ENCODE measurements around the gene RGPD5.
"Not testable (repeated sequence)": the region's sequence is repeated elsewhere in the genome, so short reads cannot be mapped to it uniquely, and the experiment has no call there.

The RGPD5 gene

GRCh38 chr2:109794074-109794737 lies at the start of gene RGPD5:
Gene RGPD5, plus strand, starts transcription at chr2:109794305. Its CDS starts 161 bp downstream, at chr2:109794466.
- DNase-seq (ENCODE audit: low read depth in 2 of 2): not testable (repeated sequence)

GRCh38 chr2:109751572-109751971 lies 42.5 kb upstream of the RGPD5 start:
- not testable (repeated sequence) for DNase-seq (ENCODE audit: low read depth in 2 of 2)

DNA sequence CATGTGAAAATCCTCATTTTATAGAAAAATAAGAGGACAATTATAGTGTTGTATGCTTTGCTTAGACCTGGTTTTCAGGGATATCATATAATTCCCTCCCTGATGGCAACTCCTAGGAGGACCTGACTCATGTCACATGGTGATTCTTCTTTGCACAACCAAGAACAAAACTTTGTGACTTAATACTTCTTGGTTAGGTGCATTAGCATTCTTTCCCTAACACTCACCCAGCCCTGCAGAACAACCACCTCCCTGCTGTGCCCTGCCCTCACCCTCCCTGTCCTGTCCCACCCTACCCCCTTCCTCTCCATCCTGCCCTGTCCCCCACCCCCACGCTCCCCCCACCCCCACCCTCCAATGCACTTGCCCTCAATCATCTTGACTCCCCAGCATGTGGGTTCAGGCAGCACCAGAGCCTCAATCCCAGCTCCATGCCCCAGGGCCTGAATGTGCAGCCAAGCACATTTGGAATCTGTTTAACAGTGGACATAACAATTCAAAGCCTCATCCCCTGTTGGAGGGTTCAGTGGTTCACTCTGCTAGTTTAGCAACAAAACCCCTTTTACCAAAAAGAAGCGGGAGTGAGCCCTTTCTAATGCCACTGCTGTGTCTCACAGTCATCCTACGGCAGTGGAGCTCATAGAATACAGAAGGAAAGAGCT lies 36.8 kb upstream of the RGPD5 start:
- not testable (repeated sequence) for DNase-seq (ENCODE audit: low read depth in 2 of 2)

DNA sequence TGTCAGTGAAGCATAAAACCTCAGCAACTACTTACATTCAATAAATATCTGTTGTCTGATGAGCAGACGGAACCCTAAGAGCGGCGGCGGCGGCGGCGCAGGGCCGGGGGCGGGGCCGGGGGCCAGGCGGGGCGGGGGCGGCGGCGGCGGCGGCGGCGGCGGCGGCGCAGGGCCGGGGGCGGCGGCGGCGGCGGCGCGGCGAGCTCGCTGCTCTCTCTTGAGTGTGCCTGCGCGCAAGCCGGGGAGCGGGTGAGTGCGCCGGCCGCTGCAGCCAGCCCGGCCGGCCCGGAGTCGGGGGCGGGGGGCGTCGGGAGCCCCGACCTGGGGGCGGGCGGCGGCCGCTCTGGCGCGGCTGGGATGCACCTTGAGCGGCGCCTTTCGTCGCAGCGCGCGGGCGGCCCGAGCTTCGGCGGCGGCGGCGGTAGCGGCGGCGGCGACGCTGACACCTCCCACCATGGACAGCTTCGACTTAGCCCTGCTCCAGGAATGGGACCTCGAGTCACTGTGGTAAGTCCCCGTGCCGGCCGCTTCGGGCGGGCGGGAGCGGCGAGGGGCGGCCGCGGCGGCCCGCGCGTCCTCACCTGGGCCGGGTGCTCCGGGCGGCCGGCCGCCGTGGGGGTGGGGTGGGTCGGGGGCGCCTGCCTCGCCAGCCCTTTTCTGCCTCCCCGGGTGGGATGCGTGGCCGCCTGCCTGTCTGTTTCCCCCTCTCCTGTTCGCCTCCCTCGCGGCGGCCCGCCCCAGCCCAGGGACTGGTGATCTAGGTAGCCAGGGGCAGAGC lies 33.7 kb upstream of the RGPD5 start:
- DNase-seq (ENCODE audit: low read depth in 2 of 2): not testable (repeated sequence)

DNA sequence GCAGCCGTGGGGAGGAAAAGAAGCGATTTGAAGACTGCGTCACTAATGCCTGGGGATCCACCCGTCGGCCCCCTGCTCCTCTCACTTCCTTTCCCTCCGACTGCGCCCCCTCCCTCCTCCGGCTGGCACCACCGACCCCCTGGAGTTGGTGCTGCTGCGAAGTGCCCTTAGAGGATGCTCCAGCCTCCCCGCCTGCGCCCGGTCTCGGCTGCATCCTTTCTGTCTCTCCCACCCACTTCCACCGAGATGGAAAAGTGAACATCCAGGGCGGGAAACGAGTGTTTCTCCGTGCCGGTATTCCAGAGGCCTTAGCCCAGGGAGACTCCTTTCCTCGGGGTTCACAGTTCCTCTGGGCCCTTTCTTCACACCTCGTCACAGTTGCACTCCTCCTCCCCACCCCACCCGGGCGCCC lies 33.1 kb upstream of the RGPD5 start:
- not testable (repeated sequence) for DNase-seq (ENCODE audit: low read depth in 2 of 2)

DNA sequence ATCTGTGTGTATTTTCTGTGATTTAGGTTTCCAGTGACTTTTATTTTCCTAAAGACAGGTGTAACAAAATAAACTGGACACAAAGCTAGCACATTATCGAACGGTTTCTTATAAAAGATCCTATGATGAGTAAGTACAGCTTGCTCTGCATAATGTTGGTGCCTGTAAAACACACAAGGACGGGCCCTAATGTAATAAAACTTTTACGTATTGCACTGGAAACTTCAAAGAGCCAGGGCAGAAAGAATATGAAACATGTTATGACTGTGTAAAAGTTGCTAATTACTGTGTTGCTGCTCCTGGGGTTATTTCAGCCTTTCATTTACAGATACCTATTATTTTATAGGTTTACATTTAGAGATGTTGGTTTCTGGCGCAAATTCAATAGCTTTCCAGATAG lies 32.1 kb upstream of the RGPD5 start:
- DNase-seq (ENCODE audit: low read depth in 2 of 2): not testable (repeated sequence)

GRCh38 chr2:109766074-109766473 lies 28.0 kb upstream of the RGPD5 start:
- DNase-seq (ENCODE audit: low read depth in 2 of 2): not testable (repeated sequence)

DNA sequence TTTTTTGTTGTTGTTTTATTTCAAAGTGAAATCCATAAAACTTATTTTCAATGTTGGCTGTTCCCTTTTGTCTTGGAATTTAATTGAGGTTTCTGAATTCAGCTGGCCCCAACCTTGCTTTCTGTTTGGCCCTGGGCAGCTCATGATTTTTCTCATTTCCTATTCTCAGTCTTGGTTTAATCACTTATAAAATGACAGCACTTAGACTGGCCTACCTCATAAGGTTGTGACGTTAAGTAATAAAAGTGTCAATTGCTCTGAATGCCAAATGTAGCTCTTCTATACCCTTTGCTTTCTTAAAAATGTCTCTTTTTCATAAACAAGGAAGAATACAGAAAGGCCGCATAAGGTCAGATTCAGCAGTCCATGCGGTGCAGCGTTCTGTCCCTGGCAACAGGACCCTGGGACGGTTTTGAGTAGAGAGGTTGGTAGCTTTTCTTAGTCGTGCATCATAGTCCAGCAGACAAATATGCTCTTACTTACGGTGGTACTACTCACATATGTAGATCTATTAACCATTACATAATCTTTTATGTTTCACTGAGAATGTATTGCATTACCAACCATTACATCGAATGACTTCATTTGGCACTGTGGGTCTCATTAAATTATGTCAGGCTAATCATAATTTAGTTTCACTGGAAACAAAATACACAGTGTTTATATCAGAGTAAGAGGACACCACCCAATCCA lies 27.1 kb upstream of the RGPD5 start:
- not testable (repeated sequence) for DNase-seq (ENCODE audit: low read depth in 2 of 2)

- not testable (repeated sequence) for DNase-seq (ENCODE audit: low read depth in 2 of 2)
Measured at GRCh38 chr2:109768934-109769333, 25.2 kb upstream of the RGPD5 start.

- DNase-seq (ENCODE audit: low read depth in 2 of 2): not testable (repeated sequence)
Measured at GRCh38 chr2:109779118-109779517, 15.0 kb upstream of the RGPD5 start.

DNA sequence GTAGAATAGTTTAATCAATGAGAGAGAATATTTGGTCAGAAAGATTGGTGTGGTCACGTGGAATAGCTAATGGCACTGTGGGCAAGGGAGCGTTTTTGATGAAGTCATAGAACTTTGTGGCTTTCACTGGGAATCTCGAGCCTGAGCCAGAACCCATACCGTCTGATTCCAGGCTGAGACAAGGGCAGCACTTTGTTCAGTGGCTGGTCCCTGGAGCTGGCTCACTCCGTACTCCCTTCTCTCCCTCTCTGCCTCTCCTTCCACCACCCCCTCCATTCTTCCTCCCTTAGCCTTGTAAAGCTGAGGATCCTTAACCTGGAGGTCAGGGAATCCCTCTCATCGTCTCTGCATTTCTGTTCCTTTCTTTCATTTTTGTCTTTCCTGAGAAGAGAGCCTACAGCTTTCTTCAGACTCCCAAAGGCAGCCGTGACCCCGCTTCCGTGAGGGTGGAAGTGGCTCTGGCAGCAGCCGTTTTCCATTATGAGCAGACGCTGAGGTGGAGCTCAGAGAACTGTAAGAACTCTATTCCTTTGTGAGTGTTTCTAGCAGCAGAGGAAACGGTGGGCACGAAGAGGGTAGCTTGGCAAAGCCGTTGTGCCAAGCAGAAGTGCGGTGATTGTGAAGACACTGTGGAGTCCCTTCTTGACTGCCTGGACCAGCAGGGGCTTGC lies 12.8 kb upstream of the RGPD5 start:
- DNase-seq (ENCODE audit: low read depth in 2 of 2): not testable (repeated sequence)

DNA sequence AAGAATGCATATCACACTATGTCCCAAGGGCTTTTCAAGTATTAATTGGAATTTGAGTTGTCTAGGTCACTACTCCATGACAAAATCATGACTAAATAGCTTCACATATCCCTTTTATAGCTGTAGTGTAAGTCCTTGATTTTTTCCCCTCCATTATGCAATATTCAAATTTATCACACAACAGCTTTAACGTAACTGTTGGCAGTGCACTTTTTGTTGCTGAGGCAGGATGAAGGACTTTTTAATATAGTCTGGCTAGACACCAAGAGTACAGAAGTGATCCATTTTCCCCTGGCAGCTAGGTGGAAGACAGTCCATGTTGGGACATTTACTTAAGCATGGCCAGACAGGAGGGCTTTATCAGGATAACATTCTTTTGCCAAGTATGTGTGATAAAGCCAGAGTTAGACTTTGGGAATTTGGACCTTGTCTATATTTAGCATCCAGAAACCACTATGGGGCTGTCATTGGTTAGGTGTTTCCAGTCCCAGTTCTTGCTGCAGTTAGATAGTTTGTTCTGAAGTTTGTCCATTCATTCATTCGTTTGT lies 11.6 kb upstream of the RGPD5 start:
- DNase-seq (ENCODE audit: low read depth in 2 of 2): not testable (repeated sequence)

- DNase-seq (ENCODE audit: low read depth in 2 of 2): not testable (repeated sequence)
Measured at GRCh38 chr2:109791530-109792279, 2.4 kb upstream of the RGPD5 start.

DNA sequence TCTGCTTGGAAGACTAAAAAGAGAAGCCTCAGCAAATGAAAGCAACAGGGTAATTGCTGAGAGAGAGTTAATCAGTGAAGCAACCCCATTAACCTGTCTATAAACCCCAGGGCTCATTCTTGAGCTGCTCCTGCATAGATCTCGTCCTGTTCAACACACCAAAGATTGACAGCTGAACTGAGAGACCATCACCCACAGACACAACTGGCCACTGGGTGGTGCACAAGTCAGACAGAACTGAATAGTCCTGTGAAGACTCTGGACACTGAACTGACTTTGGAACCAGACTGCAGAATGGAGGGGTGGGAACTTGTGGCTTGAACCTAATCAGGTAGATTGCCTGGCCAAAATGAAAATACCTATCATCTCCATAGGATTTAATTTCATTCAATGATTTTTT lies 1.4 kb upstream of the RGPD5 start:
- not testable (repeated sequence) for DNase-seq (ENCODE audit: low read depth in 2 of 2)

GRCh38 chr2:109871129-109871751 lies 77.1 kb downstream of the RGPD5 start:
- not testable (repeated sequence) for DNase-seq (ENCODE audit: low read depth in 2 of 2)

- DNase-seq (ENCODE audit: low read depth in 2 of 2): not testable (repeated sequence)
Measured at GRCh38 chr2:109876625-109877024, 82.5 kb downstream of the RGPD5 start.

GRCh38 chr2:109882112-109882511 lies 88.0 kb downstream of the RGPD5 start:
- DNase-seq (ENCODE audit: low read depth in 2 of 2): not testable (repeated sequence)

DNA sequence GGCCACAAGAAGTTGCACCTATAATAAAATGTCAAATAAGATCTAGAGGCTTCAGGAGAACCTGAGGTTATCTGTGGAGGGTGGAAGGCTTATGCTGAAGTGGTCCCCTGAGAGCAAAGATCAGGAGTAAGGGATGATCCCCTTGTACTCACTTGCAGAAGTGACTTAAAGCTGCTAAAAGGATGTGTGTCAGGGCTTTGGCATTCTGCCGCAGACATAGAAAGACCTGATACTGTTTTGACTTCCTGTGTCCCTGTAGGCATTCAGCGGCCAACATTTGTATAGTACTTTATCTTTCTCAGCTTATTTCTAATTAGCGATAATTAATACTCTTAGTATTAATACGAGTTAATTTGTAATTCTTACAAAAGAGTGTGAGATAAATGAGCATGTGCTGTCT lies 94.3 kb downstream of the RGPD5 start:
- not testable (repeated sequence) for DNase-seq (ENCODE audit: low read depth in 2 of 2)

- DNase-seq (ENCODE audit: low read depth in 2 of 2): not testable (repeated sequence)
Measured at GRCh38 chr2:109889909-109890308, 95.8 kb downstream of the RGPD5 start.

GRCh38 chr2:109891024-109891423 lies 96.9 kb downstream of the RGPD5 start:
- DNase-seq (ENCODE audit: low read depth in 2 of 2): not testable (repeated sequence)

Data from activated CD4-positive, alpha-beta T cell treated with anti-CD3 and anti-CD28 coated beads for 24 hours (primary cell).